Forelimb muscle (tissue), 1 donor: ENCODE data around the gene TAF10. TPM values are rescaled to one million over a fixed set of nuclear protein-coding genes. Genes with fewer than 3 reads are reported as not detected.

ENCODE experiments used
- DNase-seq: peaks from one replicate; pipeline ENCODE4 v3.0.0-alpha.2; 2013; ENCODE audit warnings: low read depth
- polyA plus RNA-seq: library from polyadenylated mRNA; unstranded; fragments of 120-200 nt; gene quantifications from one replicate; pipeline ENCODE4 v1.2.1, GENCODE V29; 2013; ENCODE audit not compliant: insufficient read length

The TAF10 gene
- polyA plus RNA-seq, 1 donor, result 120 TPM

GRCh38 chr11:6640985-6641701, 29.1 kb upstream of the TAF10 start:
- DNase-seq, result no peak

- no peak for DNase-seq
Observed at GRCh38 chr11:6640036-6640984, 28.3 kb upstream of the TAF10 start.

GRCh38 chr11:6638429-6638828, 26.4 kb upstream of the TAF10 start:
- no peak for DNase-seq

GRCh38 chr11:6637871-6638270, 25.9 kb upstream of the TAF10 start:
- DNase-seq, result no peak

- no peak for DNase-seq
Observed at GRCh38 chr11:6636480-6636879, 24.5 kb upstream of the TAF10 start.

- no peak for DNase-seq
Observed at GRCh38 chr11:6635082-6635932, 23.3 kb upstream of the TAF10 start.

GRCh38 chr11:6634534-6634933, 22.5 kb upstream of the TAF10 start:
- no peak for DNase-seq

- no peak for DNase-seq
Observed at GRCh38 chr11:6633422-6634408, 21.7 kb upstream of the TAF10 start.

- no peak for DNase-seq
Observed at GRCh38 chr11:6632116-6633073, 20.4 kb upstream of the TAF10 start.

- DNase-seq, result no peak
Observed at GRCh38 chr11:6631361-6631890, 19.4 kb upstream of the TAF10 start.

GRCh38 chr11:6630632-6631291, 18.7 kb upstream of the TAF10 start:
- no peak for DNase-seq

GRCh38 chr11:6629892-6630631, 18.0 kb upstream of the TAF10 start:
- no peak for DNase-seq

GRCh38 chr11:6629573-6629891, 17.5 kb upstream of the TAF10 start:
- DNase-seq, result no peak

GRCh38 chr11:6628526-6628925, 16.5 kb upstream of the TAF10 start:
- no peak for DNase-seq

- DNase-seq, result no peak
Observed at GRCh38 chr11:6627762-6628241, 15.8 kb upstream of the TAF10 start.

GRCh38 chr11:6626971-6627761, 15.2 kb upstream of the TAF10 start:
- DNase-seq, result no peak

GRCh38 chr11:6625832-6626420, 13.9 kb upstream of the TAF10 start:
- no peak for DNase-seq
